Retinal pigment epithelial cell (primary cell): ENCODE measurements around the gene GABRD.

Source experiments
- DNase-seq: peaks from one replicate; pipeline ENCODE4 v3.0.0-alpha.2; 2010; ENCODE audit warnings: low read depth
- H3K4me3 ChIP-seq: 2 replicates; pipeline ENCODE4 v1.5.1; 2011; ENCODE audit warnings: mild to moderate bottlenecking, low read length, control low read depth, moderate library complexity
- TF ChIP-seq, protein P1 (sequence below): conservative IDR thresholded peaks from 2 replicates; pipeline ENCODE4 v1.5.1; 2011; ENCODE audit warnings: low read depth, low read length, control low read depth, inconsistent platforms

The GABRD gene

GRCh38 chr1:2073382-2074230 lies 54.5 kb downstream of the GABRD start:
- H3K4me3 ChIP-seq, result no peak overlapping the region
- TF ChIP-seq, protein P1, sequence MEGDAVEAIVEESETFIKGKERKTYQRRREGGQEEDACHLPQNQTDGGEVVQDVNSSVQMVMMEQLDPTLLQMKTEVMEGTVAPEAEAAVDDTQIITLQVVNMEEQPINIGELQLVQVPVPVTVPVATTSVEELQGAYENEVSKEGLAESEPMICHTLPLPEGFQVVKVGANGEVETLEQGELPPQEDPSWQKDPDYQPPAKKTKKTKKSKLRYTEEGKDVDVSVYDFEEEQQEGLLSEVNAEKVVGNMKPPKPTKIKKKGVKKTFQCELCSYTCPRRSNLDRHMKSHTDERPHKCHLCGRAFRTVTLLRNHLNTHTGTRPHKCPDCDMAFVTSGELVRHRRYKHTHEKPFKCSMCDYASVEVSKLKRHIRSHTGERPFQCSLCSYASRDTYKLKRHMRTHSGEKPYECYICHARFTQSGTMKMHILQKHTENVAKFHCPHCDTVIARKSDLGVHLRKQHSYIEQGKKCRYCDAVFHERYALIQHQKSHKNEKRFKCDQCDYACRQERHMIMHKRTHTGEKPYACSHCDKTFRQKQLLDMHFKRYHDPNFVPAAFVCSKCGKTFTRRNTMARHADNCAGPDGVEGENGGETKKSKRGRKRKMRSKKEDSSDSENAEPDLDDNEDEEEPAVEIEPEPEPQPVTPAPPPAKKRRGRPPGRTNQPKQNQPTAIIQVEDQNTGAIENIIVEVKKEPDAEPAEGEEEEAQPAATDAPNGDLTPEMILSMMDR, result no peak
- DNase-seq, result no peak

DNA sequence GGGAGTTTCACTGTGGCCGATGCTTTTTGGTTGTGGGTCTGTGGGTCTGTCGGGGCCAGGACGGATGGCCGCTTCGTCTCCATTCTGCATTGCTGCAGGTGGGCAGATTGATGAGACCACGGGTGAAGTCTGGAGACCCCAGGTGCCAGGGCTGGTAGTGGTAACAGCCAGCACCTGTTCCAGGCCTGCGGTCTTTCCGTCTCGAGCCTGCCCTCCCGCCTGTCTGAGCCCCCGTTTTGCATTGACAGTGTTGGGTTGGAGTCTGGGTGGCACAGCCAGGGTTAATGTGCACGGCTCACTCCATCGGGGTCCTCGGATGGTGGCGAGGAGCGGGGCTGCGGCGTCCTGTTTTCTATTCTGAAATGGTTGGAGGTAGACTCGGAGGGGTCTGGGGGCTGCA lies 55.3 kb downstream of the GABRD start:
- TF ChIP-seq, protein P1, result no peak
- no peak for DNase-seq
- no peak overlapping the region for H3K4me3 ChIP-seq

DNA sequence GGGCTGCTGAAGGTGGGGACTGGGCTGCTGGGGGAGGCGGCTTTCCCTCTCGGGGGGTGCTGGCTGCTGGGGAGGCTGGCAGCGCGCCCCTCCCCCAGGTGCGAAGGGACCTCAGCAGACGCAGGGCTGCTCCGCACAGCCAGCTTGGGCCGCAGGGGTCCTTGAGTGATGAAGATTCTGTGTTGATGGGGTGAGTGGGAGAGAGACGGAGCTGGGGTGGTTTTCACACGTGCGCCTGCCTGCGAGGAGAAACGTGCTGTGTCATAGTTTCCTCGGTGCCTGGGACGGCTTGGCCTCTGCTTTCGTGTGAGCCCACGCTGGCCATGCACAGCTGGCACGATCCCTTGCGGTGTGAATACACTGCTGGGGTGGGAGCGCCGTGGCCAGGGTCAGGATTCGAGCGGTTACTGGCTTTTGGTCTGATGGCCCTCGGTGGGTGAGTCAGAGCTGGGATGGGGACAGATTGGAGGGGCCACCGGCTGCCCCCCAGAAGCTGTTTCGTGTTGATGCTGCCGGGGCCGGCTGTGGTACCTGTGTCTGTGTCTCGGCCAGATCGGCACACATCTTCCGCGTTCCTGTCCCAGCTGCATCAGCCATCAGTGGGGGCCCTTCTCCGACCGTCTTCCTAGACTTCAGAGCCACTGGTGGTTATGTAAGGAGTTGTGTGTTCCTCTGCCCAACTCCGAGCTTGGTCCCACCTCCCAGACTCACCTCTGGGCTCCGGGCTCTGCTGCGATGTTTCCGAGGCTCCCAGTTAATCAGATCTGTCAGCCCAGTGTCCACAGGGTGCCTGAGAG lies 56.0 kb downstream of the GABRD start:
- TF ChIP-seq, protein P1, result no peak
- H3K4me3 ChIP-seq, result no peak overlapping the region
- DNase-seq, result no peak

- TF ChIP-seq, protein P1, result no peak
- no peak for DNase-seq
- H3K4me3 ChIP-seq, result no peak overlapping the region
These were observed 57.7 kb downstream of the GABRD start for GRCh38 chr1:2076826-2077225.

DNA sequence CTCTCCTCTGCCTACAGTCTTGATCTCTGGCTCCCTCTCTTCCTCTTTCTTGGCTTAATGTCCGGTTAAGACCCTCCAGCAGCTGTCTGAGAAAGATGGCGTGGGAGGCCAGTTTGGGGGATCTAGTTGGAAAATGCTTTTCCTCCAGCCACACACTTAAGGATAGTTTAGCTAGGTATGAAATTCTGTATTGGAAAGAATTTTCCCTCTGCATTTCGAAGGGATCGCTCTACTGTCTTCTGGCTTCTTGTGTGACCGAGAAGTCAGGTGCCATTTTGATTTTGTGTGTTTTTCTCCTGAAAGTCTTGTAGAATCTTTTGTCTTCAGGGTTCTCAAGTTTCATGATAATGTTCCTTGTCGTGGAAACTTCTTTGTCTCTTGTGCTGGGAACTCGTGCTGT lies 59.0 kb downstream of the GABRD start:
- TF ChIP-seq, protein P1, result no peak
- H3K4me3 ChIP-seq, result no peak overlapping the region
- no peak for DNase-seq

GRCh38 chr1:2079396-2080085 lies 60.4 kb downstream of the GABRD start:
- TF ChIP-seq, protein P1, result no peak
- H3K4me3 ChIP-seq, result no peak overlapping the region
- DNase-seq, result no peak
